HEK293 (cell line): ENCODE results near the gene IL17RC.

Experiments used
- CTCF ChIA-PET: fragments of 350-600 bp; formaldehyde crosslinking; extraction: SDS; loops from one replicate; lab custom pipeline; 2021; ENCODE audit warnings: antibody characterized with exemption; lab: Yijun Ruan, JAX
- POLR2A ChIA-PET: fragments of 300-600 bp; formaldehyde crosslinking; extraction: SDS; loops from one replicate; lab custom pipeline; 2020; ENCODE audit warnings: antibody characterized with exemption, inconsistent platforms; lab: Yijun Ruan, JAX
- H3K27ac ChIP-seq: fragments of 200-500 bp; sonication (Bioruptor generic); 2 replicates; pipeline ENCODE4 v1.5.1; 2014; ENCODE audit warnings: low read depth, low read length, control low read depth, inconsistent platforms; ENCODE audit errors: extremely low read depth
- H3K36me3 ChIP-seq, 2 experiments: fragments of 200-500 bp in 1 of 2; sonication (Bioruptor generic) in 1 of 2; 1 replicate in 1 of 2; 2 replicates in 1 of 2; pipeline ENCODE4 v1.5.1; 2014 to 2017; ENCODE audit warnings: inconsistent platforms in 2 of 2, low read length in 2 of 2; ENCODE audit not compliant: control insufficient read depth in 2 of 2, insufficient read depth in 1 of 2
- H3K4me1 ChIP-seq: fragments of 200-500 bp; sonication (Bioruptor generic); 2 replicates; pipeline ENCODE4 v1.5.1; 2014; ENCODE audit warnings: mild to moderate bottlenecking, low read length, inconsistent platforms; ENCODE audit not compliant: control insufficient read depth, insufficient read depth
- H3K4me3 ChIP-seq: 2 replicates; pipeline ENCODE4 v1.5.1; 2011; ENCODE audit warnings: low read depth, mild to moderate bottlenecking, control low read depth, low read length, moderate library complexity
- H3K9me3 ChIP-seq: fragments of 200-500 bp; sonication (Bioruptor generic); 2 replicates; pipeline ENCODE4 v1.5.1; 2014; ENCODE audit warnings: low read depth, low read length, inconsistent platforms; ENCODE audit not compliant: control insufficient read depth, insufficient read depth
- BCL11B ChIP-seq: fragments of 450-650 bp; formaldehyde crosslinking; IDR thresholded peaks from 2 replicates; pipeline ENCODE4 v1.5.1; 2016; ENCODE audit warnings: low read depth, missing biosample characterization, missing genetic modification characterization
- FEZF1 ChIP-seq: fragments of 450-650 bp; formaldehyde crosslinking; IDR thresholded peaks from 2 replicates; pipeline ENCODE4 v1.5.1; 2016; ENCODE audit warnings: missing biosample characterization, missing genetic modification characterization
- KLF1 ChIP-seq: fragments of 450-650 bp; formaldehyde crosslinking; IDR thresholded peaks from 2 replicates; pipeline ENCODE4 v1.5.1; 2016; ENCODE audit warnings: missing biosample characterization, missing genetic modification characterization
- MZF1 ChIP-seq: fragments of 450-650 bp; formaldehyde crosslinking; IDR thresholded peaks from 2 replicates; pipeline ENCODE4 v1.5.1; 2017; ENCODE audit warnings: missing biosample characterization, missing genetic modification characterization, borderline replicate concordance
- PRDM1 ChIP-seq: fragments of 450-650 bp; formaldehyde crosslinking; IDR thresholded peaks from 2 replicates; pipeline ENCODE4; 2016; ENCODE audit warnings: missing biosample characterization, missing genetic modification characterization
- REST ChIP-seq: fragments of 450-650 bp; formaldehyde crosslinking; IDR thresholded peaks from 2 replicates; pipeline ENCODE4 v1.5.1; 2016; ENCODE audit warnings: missing biosample characterization, missing genetic modification characterization
- YY2 ChIP-seq: fragments of 450-650 bp; formaldehyde crosslinking; IDR thresholded peaks from 2 replicates; pipeline ENCODE4 v1.5.1; 2016; ENCODE audit warnings: missing biosample characterization, missing genetic modification characterization
- ZBTB17 ChIP-seq: fragments of 450-650 bp; formaldehyde crosslinking; IDR thresholded peaks from 2 replicates; pipeline ENCODE4 v1.5.1; 2016; ENCODE audit warnings: missing biosample characterization, missing genetic modification characterization
- ZBTB20 ChIP-seq: fragments of 450-650 bp; formaldehyde crosslinking; IDR thresholded peaks from 2 replicates; pipeline ENCODE4 v1.5.1; 2016; ENCODE audit warnings: missing biosample characterization, missing genetic modification characterization
- ZNF148 ChIP-seq: fragments of 450-650 bp; formaldehyde crosslinking; IDR thresholded peaks from 2 replicates; pipeline ENCODE4 v1.5.0; 2017; ENCODE audit warnings: missing biosample characterization, missing genetic modification characterization, borderline replicate concordance
- ZNF211 ChIP-seq: fragments of 450-650 bp; formaldehyde crosslinking; IDR thresholded peaks from 2 replicates; pipeline ENCODE4 v1.5.1; 2016; ENCODE audit warnings: low read depth, missing biosample characterization, missing genetic modification characterization
- ZNF223 ChIP-seq: fragments of 450-650 bp; formaldehyde crosslinking; IDR thresholded peaks from 2 replicates; pipeline ENCODE4 v1.5.1; 2016; ENCODE audit warnings: missing biosample characterization, missing genetic modification characterization
- ZNF302 ChIP-seq: fragments of 450-650 bp; formaldehyde crosslinking; IDR thresholded peaks from 2 replicates; pipeline ENCODE4 v1.5.1; 2016; ENCODE audit warnings: missing biosample characterization, missing genetic modification characterization, low read depth
- ZNF335 ChIP-seq: fragments of 450-650 bp; formaldehyde crosslinking; conservative IDR thresholded peaks from 2 replicates; pipeline ENCODE4 v1.5.1; 2016; ENCODE audit warnings: missing biosample characterization, missing genetic modification characterization
- ZNF37A ChIP-seq: fragments of 450-650 bp; IDR thresholded peaks from 2 replicates; pipeline ENCODE4 v1.5.1; 2018; ENCODE audit warnings: missing biosample characterization, missing genetic modification characterization
- ZNF404 ChIP-seq: fragments of 450-650 bp; formaldehyde crosslinking; IDR thresholded peaks from 2 replicates; pipeline ENCODE4 v1.5.1; 2017; ENCODE audit warnings: missing biosample characterization, missing genetic modification characterization
- ZNF423 ChIP-seq: fragments of 450-650 bp; formaldehyde crosslinking; IDR thresholded peaks from 2 replicates; pipeline ENCODE4 v1.5.1; 2016; ENCODE audit warnings: missing biosample characterization, missing genetic modification characterization
- ZNF488 ChIP-seq: fragments of 450-650 bp; formaldehyde crosslinking; IDR thresholded peaks from 2 replicates; pipeline ENCODE4 v1.5.1; 2016; ENCODE audit warnings: missing biosample characterization, missing genetic modification characterization
- ZNF514 ChIP-seq: fragments of 450-650 bp; formaldehyde crosslinking; IDR thresholded peaks from 2 replicates; pipeline ENCODE4 v1.5.1; 2016; ENCODE audit warnings: missing biosample characterization, missing genetic modification characterization
- ZNF521 ChIP-seq: fragments of 450-650 bp; formaldehyde crosslinking; IDR thresholded peaks from 2 replicates; pipeline ENCODE4 v1.5.1; 2017; ENCODE audit warnings: missing biosample characterization, mild to moderate bottlenecking, missing genetic modification characterization
- ZNF544 ChIP-seq: fragments of 450-650 bp; formaldehyde crosslinking; IDR thresholded peaks from 2 replicates; pipeline ENCODE4 v1.5.0; 2017; ENCODE audit warnings: missing biosample characterization, missing genetic modification characterization
- ZNF555 ChIP-seq: fragments of 450-650 bp; formaldehyde crosslinking; conservative IDR thresholded peaks from 2 replicates; pipeline ENCODE4 v1.5.1; 2017; ENCODE audit warnings: missing biosample characterization, mild to moderate bottlenecking, missing genetic modification characterization, inconsistent platforms
- ZNF571 ChIP-seq: fragments of 450-650 bp; formaldehyde crosslinking; IDR thresholded peaks from 2 replicates; pipeline ENCODE4 v1.5.0; 2017; ENCODE audit warnings: missing biosample characterization, missing genetic modification characterization
- ZNF596 ChIP-seq: fragments of 450-650 bp; IDR thresholded peaks from 2 replicates; pipeline ENCODE4 v1.5.0; 2018; ENCODE audit warnings: missing biosample characterization, mild to moderate bottlenecking, missing genetic modification characterization, moderate library complexity
- ZNF610 ChIP-seq: fragments of 450-650 bp; formaldehyde crosslinking; IDR thresholded peaks from 2 replicates; pipeline ENCODE4 v1.5.1; 2016; ENCODE audit warnings: missing biosample characterization, missing genetic modification characterization, borderline replicate concordance
- ZNF629 ChIP-seq: fragments of 450-650 bp; formaldehyde crosslinking; IDR thresholded peaks from 2 replicates; pipeline ENCODE4 v1.5.1; 2017; ENCODE audit warnings: missing biosample characterization, missing genetic modification characterization
- ZNF677 ChIP-seq: fragments of 450-650 bp; IDR thresholded peaks from 2 replicates; pipeline ENCODE4 v1.5.0; 2018; ENCODE audit warnings: missing biosample characterization, mild to moderate bottlenecking, missing genetic modification characterization, moderate library complexity
- ZNF707 ChIP-seq: fragments of 450-650 bp; formaldehyde crosslinking; IDR thresholded peaks from 2 replicates; pipeline ENCODE4 v1.5.1; 2016; ENCODE audit warnings: missing biosample characterization, missing genetic modification characterization
- ZNF777 ChIP-seq: fragments of 450-650 bp; formaldehyde crosslinking; IDR thresholded peaks from 2 replicates; pipeline ENCODE4 v1.5.1; 2017; ENCODE audit warnings: missing biosample characterization, missing genetic modification characterization, borderline replicate concordance
- ZNF792 ChIP-seq: fragments of 450-650 bp; formaldehyde crosslinking; IDR thresholded peaks from 2 replicates; pipeline ENCODE4 v1.5.1; 2016; ENCODE audit warnings: missing biosample characterization, missing genetic modification characterization
- ZNF830 ChIP-seq: fragments of 450-650 bp; IDR thresholded peaks from 2 replicates; pipeline ENCODE4 v1.5.0; 2018; ENCODE audit warnings: missing biosample characterization, missing genetic modification characterization, low read depth, mild to moderate bottlenecking, moderate library complexity
- ZNF843 ChIP-seq: fragments of 450-650 bp; formaldehyde crosslinking; IDR thresholded peaks from 2 replicates; pipeline ENCODE4 v1.5.1; 2016; ENCODE audit warnings: missing biosample characterization, missing genetic modification characterization
- ZSCAN5A ChIP-seq: fragments of 450-650 bp; formaldehyde crosslinking; IDR thresholded peaks from 2 replicates; pipeline ENCODE4 v1.5.1; 2016; ENCODE audit warnings: missing biosample characterization, missing genetic modification characterization

IL17RC gene

GRCh38 chr3:9955067-9955502 lies 38.2 kb downstream of the IL17RC start:
- H3K36me3 ChIP-seq, result no peaks in the 10 kb centered on the region
- ChIA-PET POLR2A (interaction anchor here (1.4 to 2.3 kb wide), 3 partner anchors 9 to 56 kb away, joined by 3 to 9 read pairs (median 6); partner anchors contain the start of gene CRELD1), CTCF (interaction anchor here (0.6 to 2.1 kb wide), 6 partner anchors 9 to 148 kb away, joined by 3 to 9 read pairs (median 4); no protein-coding TSS in a partner anchor)
- H3K27ac ChIP-seq, result no peak overlapping the region; the same call in 1 of the 2 replicates
- H3K4me1 ChIP-seq, result peaks cover 14% of the 10 kb centered on the region
- H3K9me3 ChIP-seq, result no peaks in the 10 kb centered on the region
- no peak overlapping the region for H3K4me3 ChIP-seq
- TF ChIP-seq ZNF404 (no peak), ZNF792 (tag by site-specific recombination) (no peak), MZF1 (tag by site-specific recombination) (no peak), ZBTB20 (tag by site-specific recombination) (peak; percentile 74; the same call in 1 of the 2 replicates), ZNF223 (no peak), ZBTB17 (tag by site-specific recombination) (peak; percentile 74), ZNF777 (tag by site-specific recombination) (no peak), ZNF629 (tag by site-specific recombination) (0 out of 2 replicates have a peak, but pooled peaks have one; percentile 12), ZNF514 (tag by site-specific recombination) (no peak), BCL11B (tag by site-specific recombination) (no peak), ZNF830 (no peak), ZNF707 (no peak), ZSCAN5A (no peak), ZNF335 (tag by site-specific recombination) (peak; percentile 59), ZNF544 (tag by site-specific recombination) (no peak), FEZF1 (no peak), ZNF596 (tag by site-specific recombination) (no peak), ZNF610 (no peak), ZNF843 (no peak), ZNF677 (tag by site-specific recombination) (no peak), ZNF571 (no peak), PRDM1 (tag by site-specific recombination) (no peak), REST (tag by site-specific recombination) (no peak), ZNF521 (tag by site-specific recombination) (no peak), ZNF488 (no peak), ZNF37A (no peak), ZNF302 (no peak), ZNF423 (tag by site-specific recombination) (no peak), ZNF211 (tag by site-specific recombination) (no peak), KLF1 (no peak), YY2 (tag by site-specific recombination) (no peak), ZNF555 (no peak), ZNF148 (no peak)
